ENCODE results near the gene GOLGA3. TPM values are rescaled to one million over a fixed set of nuclear protein-coding genes. Genes with fewer than 3 reads are reported as not detected.

The GOLGA3 gene
- total RNA-seq, 2 experiments from 2014 or later, result 25.2 to 29.1 TPM

DNA sequence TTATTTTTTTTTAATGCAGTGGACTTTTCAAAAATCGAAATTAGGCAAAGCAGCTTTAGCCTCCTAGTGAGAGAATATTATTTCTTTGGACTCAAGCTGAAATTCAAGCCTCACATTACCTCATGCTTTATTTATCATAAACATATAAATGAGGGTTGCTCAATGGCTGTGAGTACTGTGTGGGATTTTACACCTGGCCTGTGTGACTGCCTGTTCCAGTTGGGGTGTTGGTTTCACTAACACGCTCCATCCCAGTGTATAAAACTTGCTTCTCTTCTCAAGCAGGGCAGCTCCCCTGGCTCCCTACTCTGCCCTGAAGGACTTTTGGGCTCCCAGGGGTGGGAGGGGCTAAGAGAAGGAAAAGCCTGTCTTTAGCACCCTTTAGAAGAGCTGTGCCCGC is 82.1 kb downstream of the GOLGA3 start:
- no peak overlapping the region for H3K27ac Mint-ChIP-seq
- CTCF ChIA-PET, result no interaction called here
- H3K4me1 Mint-ChIP-seq (ENCODE audit: low read depth), result peaks cover 6% of the 10 kb centered on the region
- no peaks in the 10 kb centered on the region for H3K27me3 Mint-ChIP-seq (ENCODE audit: low read depth)
- intact Hi-C loops (cut with micrococcal nuclease), result no loop called here
- H3K9me3 Mint-ChIP-seq, result no peaks in the 10 kb centered on the region
- peaks cover 58% of the 10 kb centered on the region for H3K36me3 Mint-ChIP-seq (ENCODE audit: low read depth)
- H3K4me3 Mint-ChIP-seq, result no peak overlapping the region
- no peak for DNase-seq

- peaks cover 70% of the 10 kb centered on the region for H3K36me3 Mint-ChIP-seq (ENCODE audit: low read depth)
- H3K4me3 Mint-ChIP-seq, result no peak overlapping the region
- intact Hi-C loops (cut with micrococcal nuclease), result no loop called here
- CTCF ChIA-PET, result no interaction called here
- H3K27ac Mint-ChIP-seq, result peak overlapping the region; percentile 21
- DNase-seq, result no peak
- H3K9me3 Mint-ChIP-seq, result no peaks in the 10 kb centered on the region
- H3K4me1 Mint-ChIP-seq (ENCODE audit: low read depth), result peaks cover 6% of the 10 kb centered on the region
- H3K27me3 Mint-ChIP-seq (ENCODE audit: low read depth), result no peaks in the 10 kb centered on the region
Measured at GRCh38 chr12:132743831-132744230, 84.8 kb downstream of the GOLGA3 start.

- CTCF ChIA-PET, result interaction anchor here (0.7 kb wide), 1 partner anchor 9 kb away, joined by 3 read pairs; no protein-coding TSS in a partner anchor
- no peak overlapping the region for H3K27ac Mint-ChIP-seq
- no peaks in the 10 kb centered on the region for H3K9me3 Mint-ChIP-seq
- H3K4me3 Mint-ChIP-seq, result no peak overlapping the region
- intact Hi-C loops (cut with micrococcal nuclease), result no loop called here
- peaks cover 6% of the 10 kb centered on the region for H3K4me1 Mint-ChIP-seq (ENCODE audit: low read depth)
- no peaks in the 10 kb centered on the region for H3K27me3 Mint-ChIP-seq (ENCODE audit: low read depth)
- no peak for DNase-seq
- peaks cover 65% of the 10 kb centered on the region for H3K36me3 Mint-ChIP-seq (ENCODE audit: low read depth)
Measured at GRCh38 chr12:132741620-132742019, 87.0 kb downstream of the GOLGA3 start.

GRCh38 chr12:132740652-132741051 is 88.0 kb downstream of the GOLGA3 start:
- Mint-ChIP-seq H3K36me3 (ENCODE audit: low read depth) (peaks cover 68% of the 10 kb centered on the region), H3K27ac (no peak overlapping the region), H3K9me3 (no peaks in the 10 kb centered on the region), H3K27me3 (ENCODE audit: low read depth) (no peaks in the 10 kb centered on the region), H3K4me1 (ENCODE audit: low read depth) (peaks cover 6% of the 10 kb centered on the region), H3K4me3 (no peak overlapping the region)
- no peak for DNase-seq
- intact Hi-C loops (cut with micrococcal nuclease), result no loop called here
- CTCF ChIA-PET, result no interaction called here

DNA sequence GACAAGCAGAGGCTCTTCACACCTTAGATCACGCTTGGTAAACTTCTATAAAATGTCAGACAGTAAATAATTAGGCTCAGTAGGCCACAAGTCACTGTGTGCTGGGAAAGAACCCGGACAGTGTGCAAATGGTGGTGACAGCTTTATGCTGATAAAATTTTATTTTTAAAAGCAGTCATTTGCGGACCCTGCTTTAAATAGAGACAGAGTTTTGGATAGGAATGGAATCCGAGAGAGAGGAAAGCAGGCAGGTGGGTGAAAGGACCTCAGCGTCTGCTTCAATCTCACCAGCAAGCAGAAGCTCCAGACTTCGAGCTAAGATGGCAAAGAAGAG is 88.4 kb downstream of the GOLGA3 start:
- peaks cover 70% of the 10 kb centered on the region for H3K36me3 Mint-ChIP-seq (ENCODE audit: low read depth)
- intact Hi-C loops (cut with micrococcal nuclease), result no loop called here
- peaks cover 6% of the 10 kb centered on the region for H3K4me1 Mint-ChIP-seq (ENCODE audit: low read depth)
- no peaks in the 10 kb centered on the region for H3K9me3 Mint-ChIP-seq
- no peaks in the 10 kb centered on the region for H3K27me3 Mint-ChIP-seq (ENCODE audit: low read depth)
- H3K27ac Mint-ChIP-seq, result no peak overlapping the region
- CTCF ChIA-PET, result interaction anchor here (1.0 kb wide), 1 partner anchor 9 kb away, joined by 3 read pairs; no protein-coding TSS in a partner anchor
- DNase-seq, result no peak
- H3K4me3 Mint-ChIP-seq, result no peak overlapping the region

DNA sequence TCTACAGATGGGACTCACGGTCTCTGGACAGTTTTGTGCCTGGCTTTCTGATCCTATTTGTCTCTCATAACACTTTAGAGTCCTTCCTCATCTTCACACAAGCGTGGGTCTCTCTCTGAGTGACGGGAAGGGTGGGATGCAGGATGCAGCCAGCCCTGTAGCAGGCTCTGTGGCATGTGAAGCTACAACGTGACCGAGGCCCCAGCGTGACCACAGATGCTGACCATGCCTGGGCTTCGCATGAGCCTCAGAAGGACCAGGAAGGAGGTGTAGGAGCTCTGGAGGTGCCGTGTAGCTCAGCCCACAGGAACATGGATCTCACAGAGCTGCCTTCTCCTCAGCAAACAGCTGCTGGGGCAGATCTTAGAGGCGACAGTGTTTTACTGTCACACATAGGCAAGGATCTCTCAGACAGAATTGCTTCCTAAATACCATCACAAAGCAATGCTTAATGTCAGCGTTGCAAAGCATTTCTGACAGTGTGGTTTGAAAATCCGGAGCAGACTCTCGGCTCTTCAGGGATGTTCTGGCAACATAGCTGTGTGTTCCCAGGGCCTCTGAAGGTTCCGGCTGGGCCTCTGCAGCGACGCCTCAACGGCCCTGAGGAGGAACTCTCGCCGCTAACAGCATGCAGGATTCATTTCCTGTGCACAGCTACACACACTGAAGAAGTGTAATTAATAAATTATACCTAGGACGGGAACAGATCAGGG is 88.9 kb downstream of the GOLGA3 start:
- no peaks in the 10 kb centered on the region for H3K9me3 Mint-ChIP-seq
- no peak overlapping the region for H3K27ac Mint-ChIP-seq
- DNase-seq, result no peak
- intact Hi-C loops (cut with micrococcal nuclease), result no loop called here
- CTCF ChIA-PET, result interaction anchor here (1.0 kb wide), 1 partner anchor 10 kb away, joined by 3 read pairs; no protein-coding TSS in a partner anchor
- H3K36me3 Mint-ChIP-seq (ENCODE audit: low read depth), result peaks cover 67% of the 10 kb centered on the region
- H3K4me1 Mint-ChIP-seq (ENCODE audit: low read depth), result peaks cover 6% of the 10 kb centered on the region
- no peaks in the 10 kb centered on the region for H3K27me3 Mint-ChIP-seq (ENCODE audit: low read depth)
- no peak overlapping the region for H3K4me3 Mint-ChIP-seq

DNA sequence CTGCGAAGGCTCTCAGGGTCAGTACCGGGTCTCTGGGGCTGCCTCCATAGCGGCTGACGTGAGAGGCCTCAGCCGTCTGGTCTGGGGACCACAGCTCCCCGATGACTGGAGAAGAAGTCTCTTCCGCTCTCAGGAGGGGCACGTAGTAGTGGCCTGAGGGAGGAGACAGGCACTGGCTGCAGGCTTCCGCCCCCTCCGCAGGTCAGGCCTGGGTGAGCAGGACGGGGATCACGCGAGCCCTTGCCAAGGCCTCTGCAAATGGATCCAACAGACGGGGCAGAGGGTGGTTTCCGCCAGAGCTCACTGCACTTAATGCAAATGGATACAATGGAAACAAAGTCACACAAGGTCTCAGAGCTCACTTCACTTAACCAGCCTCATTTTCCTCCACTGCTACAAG is 91.8 kb downstream of the GOLGA3 start:
- no peaks in the 10 kb centered on the region for H3K4me1 Mint-ChIP-seq (ENCODE audit: low read depth)
- no peaks in the 10 kb centered on the region for H3K9me3 Mint-ChIP-seq
- H3K27ac Mint-ChIP-seq, result no peak overlapping the region
- CTCF ChIA-PET, result interaction anchor here (0.6 kb wide), 1 partner anchor 97 kb away, joined by 3 read pairs; no protein-coding TSS in a partner anchor
- H3K4me3 Mint-ChIP-seq, result no peak overlapping the region
- intact Hi-C loops (cut with micrococcal nuclease), result no loop called here
- H3K27me3 Mint-ChIP-seq (ENCODE audit: low read depth), result no peaks in the 10 kb centered on the region
- peaks cover 68% of the 10 kb centered on the region for H3K36me3 Mint-ChIP-seq (ENCODE audit: low read depth)
- DNase-seq, result no peak

DNA sequence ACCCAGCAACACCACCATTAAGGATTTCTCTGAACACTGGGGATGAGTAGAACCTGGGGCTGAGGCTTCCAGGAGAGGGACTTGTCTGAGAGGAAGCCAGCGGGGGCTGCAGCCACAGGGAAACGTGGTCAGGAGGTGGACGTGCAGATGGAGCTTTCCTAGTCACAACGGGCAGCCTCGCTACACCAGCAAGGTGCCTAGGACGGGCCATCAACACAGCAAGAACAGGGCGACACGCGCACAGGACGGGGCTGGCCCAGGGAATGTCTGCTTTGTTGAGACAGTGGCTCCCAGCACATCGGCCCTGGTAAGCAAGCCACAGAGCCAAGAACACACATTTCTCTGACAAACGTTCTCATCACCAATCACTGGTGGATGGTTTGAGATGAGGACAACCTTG is 92.3 kb downstream of the GOLGA3 start:
- no peak for DNase-seq
- intact Hi-C loops (cut with micrococcal nuclease), result no loop called here
- no peaks in the 10 kb centered on the region for H3K27me3 Mint-ChIP-seq (ENCODE audit: low read depth)
- no peak overlapping the region for H3K27ac Mint-ChIP-seq
- H3K9me3 Mint-ChIP-seq, result no peaks in the 10 kb centered on the region
- no peak overlapping the region for H3K4me3 Mint-ChIP-seq
- H3K36me3 Mint-ChIP-seq (ENCODE audit: low read depth), result peaks cover 70% of the 10 kb centered on the region
- CTCF ChIA-PET, result no interaction called here
- H3K4me1 Mint-ChIP-seq (ENCODE audit: low read depth), result no peaks in the 10 kb centered on the region

DNA sequence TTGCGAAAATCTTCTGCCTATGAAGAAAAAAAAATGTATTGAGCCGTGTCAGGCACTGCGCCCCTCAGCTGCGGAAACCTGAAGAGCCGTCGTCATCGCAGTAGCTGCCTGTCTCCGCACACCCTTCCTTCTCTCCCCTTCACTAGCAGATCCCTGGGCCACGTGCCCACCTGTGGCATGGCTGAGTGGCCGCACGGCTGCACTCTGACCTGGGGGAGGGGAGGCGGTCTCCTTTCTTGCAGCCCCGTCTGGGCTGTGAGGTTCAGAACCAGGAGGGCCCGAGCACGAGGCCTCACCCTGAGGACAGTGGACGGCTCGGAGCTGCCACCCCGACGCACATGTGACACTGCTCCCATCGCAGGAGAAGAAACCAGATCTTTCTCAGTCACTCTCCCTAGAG is 93.2 kb downstream of the GOLGA3 start:
- Mint-ChIP-seq H3K9me3 (no peaks in the 10 kb centered on the region), H3K36me3 (ENCODE audit: low read depth) (peaks cover 66% of the 10 kb centered on the region), H3K4me3 (no peak overlapping the region), H3K27me3 (ENCODE audit: low read depth) (no peaks in the 10 kb centered on the region), H3K4me1 (ENCODE audit: low read depth) (no peaks in the 10 kb centered on the region), H3K27ac (no peak overlapping the region)
- DNase-seq, result no peak
- intact Hi-C loops (cut with micrococcal nuclease), result no loop called here
- CTCF ChIA-PET, result no interaction called here

DNA sequence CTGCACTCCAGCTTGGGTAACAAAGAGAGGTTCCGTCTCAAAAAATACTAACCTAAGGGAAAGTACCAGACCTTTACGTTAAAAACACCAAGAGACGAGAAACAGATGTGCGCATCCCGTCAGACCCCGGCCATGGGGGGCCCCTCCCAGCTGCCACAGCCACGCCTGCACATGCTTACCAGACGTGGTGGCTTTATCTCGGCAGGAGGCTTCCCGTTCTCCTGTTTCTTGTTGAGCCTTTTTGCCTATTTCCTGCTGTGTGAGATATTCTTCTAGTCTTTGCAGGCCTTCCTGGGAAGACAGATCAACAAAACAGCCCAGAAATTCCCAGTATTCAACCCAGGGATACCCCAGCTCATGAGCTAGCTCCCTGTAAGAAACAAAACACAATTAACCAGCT is 94.5 kb downstream of the GOLGA3 start:
- H3K36me3 Mint-ChIP-seq (ENCODE audit: low read depth), result peaks cover 67% of the 10 kb centered on the region
- H3K27ac Mint-ChIP-seq, result no peak overlapping the region
- intact Hi-C loops (cut with micrococcal nuclease), result no loop called here
- no peaks in the 10 kb centered on the region for H3K9me3 Mint-ChIP-seq
- peaks cover 2% of the 10 kb centered on the region for H3K4me1 Mint-ChIP-seq (ENCODE audit: low read depth)
- no peak for DNase-seq
- H3K4me3 Mint-ChIP-seq, result no peak overlapping the region
- CTCF ChIA-PET, result interaction anchor here (0.6 kb wide), 2 partner anchors 73 to 121 kb away, joined by 3 to 4 read pairs; no protein-coding TSS in a partner anchor
- no peaks in the 10 kb centered on the region for H3K27me3 Mint-ChIP-seq (ENCODE audit: low read depth)

- DNase-seq, result no peak
- H3K36me3 Mint-ChIP-seq (ENCODE audit: low read depth), result peaks cover 71% of the 10 kb centered on the region
- CTCF ChIA-PET, result no interaction called here
- peaks cover 6% of the 10 kb centered on the region for H3K4me1 Mint-ChIP-seq (ENCODE audit: low read depth)
- intact Hi-C loops (cut with micrococcal nuclease), result no loop called here
- no peaks in the 10 kb centered on the region for H3K9me3 Mint-ChIP-seq
- no peak overlapping the region for H3K4me3 Mint-ChIP-seq
- H3K27me3 Mint-ChIP-seq (ENCODE audit: low read depth), result no peaks in the 10 kb centered on the region
- no peak overlapping the region for H3K27ac Mint-ChIP-seq
Measured at GRCh38 chr12:132731574-132731973, 97.1 kb downstream of the GOLGA3 start.

DNA sequence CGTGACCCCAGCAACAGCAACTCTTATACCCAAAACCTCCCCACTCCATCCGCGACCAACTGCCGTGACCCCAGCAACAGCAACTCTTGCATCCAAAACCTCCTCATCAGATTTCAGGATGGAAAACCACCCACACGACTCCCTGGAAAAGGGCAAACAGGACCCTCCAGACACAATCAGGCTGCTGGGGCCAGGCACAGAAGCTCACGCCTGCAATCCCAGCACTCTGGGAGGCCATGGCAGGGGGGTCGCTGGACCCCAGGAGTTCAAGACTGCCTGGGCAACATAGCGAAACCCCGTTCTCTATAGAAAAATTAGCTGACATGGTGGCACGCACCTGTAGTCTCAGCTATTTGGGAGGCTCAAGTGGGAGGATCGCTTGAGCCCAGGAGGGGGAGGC is 98.3 kb downstream of the GOLGA3 start:
- no peaks in the 10 kb centered on the region for H3K27me3 Mint-ChIP-seq (ENCODE audit: low read depth)
- no peaks in the 10 kb centered on the region for H3K9me3 Mint-ChIP-seq
- H3K4me3 Mint-ChIP-seq, result no peak overlapping the region
- H3K27ac Mint-ChIP-seq, result peak overlapping the region; percentile 53
- intact Hi-C loops (cut with micrococcal nuclease), result no loop called here
- DNase-seq, result no peak
- peaks cover 74% of the 10 kb centered on the region for H3K36me3 Mint-ChIP-seq (ENCODE audit: low read depth)
- peaks cover 6% of the 10 kb centered on the region for H3K4me1 Mint-ChIP-seq (ENCODE audit: low read depth)
- CTCF ChIA-PET, result no interaction called here

GRCh38 chr12:132729541-132730320 is 98.9 kb downstream of the GOLGA3 start:
- CTCF ChIA-PET, result no interaction called here
- Mint-ChIP-seq H3K36me3 (ENCODE audit: low read depth) (peaks cover 74% of the 10 kb centered on the region), H3K4me3 (no peak overlapping the region), H3K27me3 (ENCODE audit: low read depth) (no peaks in the 10 kb centered on the region), H3K4me1 (ENCODE audit: low read depth) (peaks cover 6% of the 10 kb centered on the region), H3K9me3 (no peaks in the 10 kb centered on the region), H3K27ac (peak overlapping the region; percentile 53)
- intact Hi-C loops (cut with micrococcal nuclease), result no loop called here
- DNase-seq, result no peak

Measured in activated naive CD4-positive, alpha-beta T cell treated with anti-CD3 and anti-CD28 coated beads for 36 hours (primary cell).